ENCODE measurements around the gene ADARB1.

DNA sequence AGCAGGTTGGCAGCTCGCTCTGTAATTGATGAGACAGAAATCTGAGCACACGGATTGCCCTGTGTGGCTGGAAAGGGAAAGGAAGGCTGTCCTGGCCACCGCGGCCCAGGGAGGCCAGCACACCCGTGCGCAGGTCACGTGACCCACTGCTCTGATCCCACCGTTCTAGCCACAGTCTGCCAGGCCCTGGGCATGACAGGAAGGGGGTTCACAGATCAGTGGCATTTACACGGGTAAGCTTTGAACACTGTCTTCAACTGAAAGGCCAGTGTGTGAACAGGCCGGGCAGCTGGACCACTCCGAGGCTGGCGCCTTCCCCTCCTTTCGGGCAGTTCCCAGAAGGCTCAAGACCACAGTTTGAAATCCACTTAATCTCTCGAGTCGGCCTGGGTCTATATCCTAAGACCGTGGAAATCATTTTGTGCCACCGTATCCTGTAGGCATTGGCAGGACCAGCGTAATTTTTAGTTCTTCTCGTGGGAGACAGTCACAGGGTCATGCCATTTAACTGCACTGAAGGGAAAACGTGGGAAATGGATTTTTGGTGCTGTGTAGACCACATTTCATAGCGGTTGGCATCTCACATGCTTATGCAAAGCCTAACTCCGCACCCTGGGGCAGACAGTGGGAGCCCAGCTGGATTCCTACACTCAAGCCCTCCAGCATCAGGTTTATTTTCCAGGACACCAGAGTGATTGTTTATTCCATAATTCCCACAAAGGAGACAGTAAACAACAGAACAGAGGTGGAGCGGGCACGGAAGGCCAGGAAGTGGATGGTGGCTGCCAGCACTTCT, 3.1 kb upstream of the ADARB1 start:
- TF ChIP-seq SNAI2 (CRISPR knock-in tag; IDR thresholded peaks at IDR 0.05) (no peak), ZNF565 (CRISPR knock-in tag; conservative IDR thresholded peaks at IDR 0.05; ENCODE audit: low read depth) (no peak), PPARA (CRISPR knock-in tag; IDR thresholded peaks at IDR 0.05; ENCODE audit: borderline replicate concordance) (no peak), ZC3H10 (CRISPR knock-in tag; IDR thresholded peaks at IDR 0.05) (no peak), ARNTL (CRISPR knock-in tag; IDR thresholded peaks at IDR 0.05; ENCODE audit: borderline replicate concordance, low read depth) (no peak)
